ENCODE measurements around the gene ICAM3.

Gene ICAM3

DNA sequence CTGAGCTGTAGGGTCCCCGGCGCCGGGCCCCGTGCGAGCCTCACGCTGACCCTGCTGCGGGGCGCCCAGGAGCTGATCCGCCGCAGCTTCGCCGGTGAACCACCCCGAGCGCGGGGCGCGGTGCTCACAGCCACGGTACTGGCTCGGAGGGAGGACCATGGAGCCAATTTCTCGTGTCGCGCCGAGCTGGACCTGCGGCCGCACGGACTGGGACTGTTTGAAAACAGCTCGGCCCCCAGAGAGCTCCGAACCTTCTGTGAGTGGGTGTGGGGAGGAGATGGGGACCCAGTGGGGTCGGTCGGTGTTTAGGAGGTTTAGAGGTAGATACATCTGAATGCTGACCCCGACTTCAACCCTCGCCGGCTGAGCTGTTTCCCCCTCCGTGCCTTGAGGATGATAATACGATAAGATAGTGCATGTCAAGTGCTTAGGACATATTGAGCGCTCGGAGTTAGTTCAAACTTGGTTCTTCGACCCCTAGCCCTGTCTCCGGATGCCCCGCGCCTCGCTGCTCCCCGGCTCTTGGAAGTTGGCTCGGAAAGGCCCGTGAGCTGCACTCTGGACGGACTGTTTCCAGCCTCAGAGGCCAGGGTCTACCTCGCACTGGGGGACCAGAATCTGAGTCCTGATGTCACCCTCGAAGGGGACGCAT is 47.7 kb downstream of the ICAM3 start:
- no peak for DNase-seq (ENCODE audit: low read depth in 2 of 2)

- DNase-seq (ENCODE audit: low read depth in 2 of 2) = peak; percentile 42 to 56
Observed at GRCh38 chr19:10290876-10291553, 48.4 kb downstream of the ICAM3 start.

DNA sequence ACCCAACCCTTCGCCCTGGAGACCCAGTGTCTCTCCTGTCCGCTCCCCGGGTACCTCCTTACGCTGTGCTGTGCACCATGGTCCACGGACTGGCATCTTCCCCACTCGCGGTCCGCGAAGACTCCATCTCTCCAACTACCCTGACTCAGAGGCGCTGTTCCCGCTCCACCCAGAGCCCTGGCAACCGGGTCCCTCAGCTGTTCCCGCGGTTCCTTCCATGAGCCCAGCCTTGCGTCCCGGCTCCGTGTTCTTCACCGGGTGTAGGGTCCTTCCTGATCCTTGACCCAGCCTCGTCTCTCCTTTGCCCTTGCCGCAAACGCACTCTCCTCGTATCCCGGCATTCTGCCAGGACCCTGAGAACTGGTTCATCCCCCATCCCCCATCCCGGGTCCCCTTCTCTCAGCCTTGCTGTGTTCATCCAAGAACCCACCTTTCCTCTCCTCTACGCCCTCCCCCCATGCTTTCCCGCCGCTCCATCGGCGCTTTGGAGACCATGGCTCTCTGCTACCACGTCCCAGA is 49.0 kb downstream of the ICAM3 start:
- DNase-seq (ENCODE audit: low read depth in 2 of 2) = no peak

DNA sequence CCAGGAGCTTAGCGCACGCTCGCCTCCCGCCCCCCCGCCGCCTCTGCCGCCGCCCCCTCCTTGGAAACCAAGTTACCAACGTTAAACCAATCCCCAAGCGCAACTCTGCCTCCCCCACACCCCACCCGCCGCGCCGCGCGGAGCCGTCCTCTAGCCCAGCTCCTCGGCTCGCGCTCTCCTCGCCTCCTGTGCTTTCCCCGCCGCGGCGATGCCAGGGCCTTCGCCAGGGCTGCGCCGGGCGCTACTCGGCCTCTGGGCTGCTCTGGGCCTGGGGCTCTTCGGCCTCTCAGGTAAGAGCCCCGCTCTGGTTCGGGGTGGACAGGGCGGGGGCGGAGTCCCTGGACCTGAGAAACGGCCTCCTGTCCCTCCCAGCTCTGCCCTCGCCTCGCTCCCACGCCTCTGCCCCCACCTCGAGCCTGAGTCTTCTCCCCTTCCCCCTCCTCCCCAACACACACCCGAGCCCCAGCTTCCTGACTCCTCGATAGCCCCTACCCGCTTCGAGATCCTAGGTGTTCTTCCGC is 49.5 kb downstream of the ICAM3 start, which contains the start of gene ICAM5:
ICAM5 (plus strand) TSS at position 117 of the 521 bp plus-strand sequence; CDS start at position 209, 92 bp downstream.
- DNase-seq (ENCODE audit: low read depth in 2 of 2) = no peak

DNA sequence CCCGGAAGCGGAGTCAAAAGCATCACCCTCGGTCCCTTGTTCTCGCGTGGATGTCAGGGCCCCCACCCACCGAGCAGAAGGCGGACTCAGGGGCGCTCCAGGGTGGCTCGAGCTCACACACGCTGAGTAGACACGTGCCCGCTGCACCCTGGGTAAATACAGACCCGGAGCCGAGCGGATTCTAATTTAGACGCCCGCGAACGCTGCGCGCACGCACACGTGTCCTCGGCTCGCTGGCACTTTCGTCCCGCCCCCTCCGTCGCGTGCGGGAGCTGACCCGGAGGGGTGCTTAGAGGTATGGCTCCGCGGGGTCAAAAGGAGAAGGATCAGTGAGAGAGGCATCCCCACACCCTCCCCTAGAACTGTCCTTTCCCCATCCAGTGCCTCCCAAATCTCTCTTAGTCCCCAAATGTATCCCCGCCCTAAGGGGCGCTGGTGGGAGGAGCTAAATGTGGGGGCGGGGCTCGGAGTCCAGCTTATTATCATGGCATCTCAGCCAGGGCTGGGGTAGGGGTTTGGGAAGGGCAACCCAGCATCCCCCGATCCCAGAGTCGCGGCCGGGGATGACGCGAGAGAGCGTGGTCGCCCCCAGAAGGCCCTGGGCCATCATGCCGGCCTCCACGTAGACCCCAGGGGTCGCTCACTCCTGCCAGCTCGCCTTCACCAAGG is 50.1 kb downstream of the ICAM3 start:
- peak; percentile 48 to 67 for DNase-seq (ENCODE audit: low read depth in 2 of 2)

DNA sequence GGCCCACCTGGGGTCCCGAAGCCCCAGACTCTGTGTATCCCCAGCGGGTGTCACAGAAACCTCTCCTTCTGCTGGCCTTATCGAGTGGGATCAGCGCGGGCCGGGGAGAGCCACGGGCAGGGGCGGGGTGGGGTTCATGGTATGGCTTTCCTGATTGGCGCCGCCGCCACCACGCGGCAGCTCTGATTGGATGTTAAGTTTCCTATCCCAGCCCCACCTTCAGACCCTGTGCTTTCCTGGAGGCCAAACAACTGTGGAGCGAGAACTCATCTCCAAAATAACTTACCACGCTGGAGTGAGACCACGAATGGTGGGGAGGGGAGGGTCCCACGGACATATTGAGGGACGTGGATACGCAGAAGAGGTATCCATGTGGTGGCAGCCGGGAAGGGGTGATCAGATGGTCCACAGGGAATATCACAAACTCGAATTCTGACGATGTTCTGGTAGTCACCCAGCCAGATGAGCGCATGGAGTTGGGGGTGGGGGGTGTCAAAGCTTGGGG is 50.7 kb downstream of the ICAM3 start:
- no peak for DNase-seq (ENCODE audit: low read depth in 2 of 2)

DNA sequence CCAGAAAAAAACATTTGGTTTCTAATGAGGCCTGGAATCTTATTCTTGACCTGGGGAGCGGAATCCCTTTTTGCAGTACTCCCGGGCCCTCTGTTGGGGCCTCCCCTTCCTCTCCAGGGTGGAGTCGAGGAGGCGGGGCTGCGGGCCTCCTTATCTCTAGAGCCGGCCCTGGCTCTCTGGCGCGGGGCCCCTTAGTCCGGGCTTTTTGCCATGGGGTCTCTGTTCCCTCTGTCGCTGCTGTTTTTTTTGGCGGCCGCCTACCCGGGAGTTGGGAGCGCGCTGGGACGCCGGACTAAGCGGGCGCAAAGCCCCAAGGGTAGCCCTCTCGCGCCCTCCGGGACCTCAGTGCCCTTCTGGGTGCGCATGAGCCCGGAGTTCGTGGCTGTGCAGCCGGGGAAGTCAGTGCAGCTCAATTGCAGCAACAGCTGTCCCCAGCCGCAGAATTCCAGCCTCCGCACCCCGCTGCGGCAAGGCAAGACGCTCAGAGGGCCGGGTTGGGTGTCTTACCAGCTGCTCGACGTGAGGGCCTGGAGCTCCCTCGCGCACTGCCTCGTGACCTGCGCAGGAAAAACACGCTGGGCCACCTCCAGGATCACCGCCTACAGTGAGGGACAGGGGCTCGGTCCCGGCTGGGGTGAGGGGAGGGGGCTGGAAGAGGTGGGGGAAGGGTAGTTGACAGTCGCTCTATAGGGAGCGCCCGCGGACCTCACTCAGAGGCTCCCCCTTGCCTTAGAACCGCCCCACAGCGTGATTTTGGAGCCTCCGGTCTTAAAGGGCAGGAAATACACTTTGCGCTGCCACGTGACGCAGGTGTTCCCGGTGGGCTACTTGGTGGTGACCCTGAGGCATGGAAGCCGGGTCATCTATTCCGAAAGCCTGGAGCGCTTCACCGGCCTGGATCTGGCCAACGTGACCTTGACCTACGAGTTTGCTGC is 52.4 kb downstream of the ICAM3 start, which contains the start of gene ICAM4:
ICAM4 (plus strand) TSS at position 153 of the 935 bp plus-strand sequence; CDS start at position 211, 58 bp downstream.
- no peak for DNase-seq (ENCODE audit: low read depth in 2 of 2)

GRCh38 chr19:10285393-10285792 is 54.0 kb downstream of the ICAM3 start:
- no peak for DNase-seq (ENCODE audit: low read depth in 2 of 2)

GRCh38 chr19:10284960-10285278 is 54.5 kb downstream of the ICAM3 start:
- no peak for DNase-seq (ENCODE audit: low read depth in 2 of 2)

DNA sequence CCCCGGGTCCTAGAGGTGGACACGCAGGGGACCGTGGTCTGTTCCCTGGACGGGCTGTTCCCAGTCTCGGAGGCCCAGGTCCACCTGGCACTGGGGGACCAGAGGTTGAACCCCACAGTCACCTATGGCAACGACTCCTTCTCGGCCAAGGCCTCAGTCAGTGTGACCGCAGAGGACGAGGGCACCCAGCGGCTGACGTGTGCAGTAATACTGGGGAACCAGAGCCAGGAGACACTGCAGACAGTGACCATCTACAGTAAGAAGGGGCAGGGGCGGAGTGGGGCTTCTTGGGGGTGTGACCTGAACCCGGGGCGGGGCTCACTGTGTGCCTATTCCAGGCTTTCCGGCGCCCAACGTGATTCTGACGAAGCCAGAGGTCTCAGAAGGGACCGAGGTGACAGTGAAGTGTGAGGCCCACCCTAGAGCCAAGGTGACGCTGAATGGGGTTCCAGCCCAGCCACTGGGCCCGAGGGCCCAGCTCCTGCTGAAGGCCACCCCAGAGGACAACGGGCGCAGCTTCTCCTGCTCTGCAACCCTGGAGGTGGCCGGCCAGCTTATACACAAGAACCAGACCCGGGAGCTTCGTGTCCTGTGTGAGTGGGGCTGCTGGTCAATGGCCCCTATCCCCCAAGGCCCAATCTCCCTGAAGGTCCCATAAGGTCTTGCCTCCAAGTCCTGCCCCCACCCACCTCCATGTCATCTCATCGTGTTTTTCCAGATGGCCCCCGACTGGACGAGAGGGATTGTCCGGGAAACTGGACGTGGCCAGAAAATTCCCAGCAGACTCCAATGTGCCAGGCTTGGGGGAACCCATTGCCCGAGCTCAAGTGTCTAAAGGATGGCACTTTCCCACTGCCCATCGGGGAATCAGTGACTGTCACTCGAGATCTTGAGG is 55.1 kb downstream of the ICAM3 start:
- DNase-seq (ENCODE audit: low read depth in 2 of 2) = no peak
